ENCODE data around the gene TNFAIP1.
A peak's percentile ranks its signal among the peaks of the same experiment; 100 is the strongest.
"Not testable (repeated sequence)": the region's sequence is repeated elsewhere in the genome, so short reads cannot be mapped to it uniquely, and the experiment has no call there.

Gene TNFAIP1

GRCh38 chr17:28335201-28335958 lies at the start of gene TNFAIP1, which contains the start of gene IFT20:
TNFAIP1 (plus strand) TSS chr17:28335761; CDS start chr17:28339522, 3,761 bp downstream.
IFT20 (minus strand) TSS chr17:28335472; CDS start chr17:28331985, 3,487 bp downstream.
- peak; percentile 99 for DNase-seq (ENCODE audit: low read depth, low spot score)

- no peak for DNase-seq (ENCODE audit: low read depth, low spot score)
Observed at GRCh38 chr17:28285965-28286364, 49.6 kb upstream of the TNFAIP1 start.

GRCh38 chr17:28290703-28291102 lies 44.9 kb upstream of the TNFAIP1 start:
- DNase-seq (ENCODE audit: low read depth, low spot score), result no peak

- no peak for DNase-seq (ENCODE audit: low read depth, low spot score)
Observed at GRCh38 chr17:28291780-28292330, 43.7 kb upstream of the TNFAIP1 start.

GRCh38 chr17:28292878-28293277 lies 42.7 kb upstream of the TNFAIP1 start:
- not testable (repeated sequence) for DNase-seq (ENCODE audit: low read depth, low spot score)

GRCh38 chr17:28293994-28294393 lies 41.6 kb upstream of the TNFAIP1 start:
- no peak for DNase-seq (ENCODE audit: low read depth, low spot score)

GRCh38 chr17:28295677-28296578 lies 39.6 kb upstream of the TNFAIP1 start:
- DNase-seq (ENCODE audit: low read depth, low spot score), result no peak

- no peak for DNase-seq (ENCODE audit: low read depth, low spot score)
Observed at GRCh38 chr17:28298449-28298848, 37.1 kb upstream of the TNFAIP1 start.

GRCh38 chr17:28306954-28307401 lies 28.6 kb upstream of the TNFAIP1 start:
- no peak for DNase-seq (ENCODE audit: low read depth, low spot score)

GRCh38 chr17:28313841-28314240 lies 21.7 kb upstream of the TNFAIP1 start:
- no peak for DNase-seq (ENCODE audit: low read depth, low spot score)

GRCh38 chr17:28315846-28316705 lies 19.5 kb upstream of the TNFAIP1 start:
- DNase-seq (ENCODE audit: low read depth, low spot score), result no peak

GRCh38 chr17:28317099-28317965 lies 18.2 kb upstream of the TNFAIP1 start:
- no peak for DNase-seq (ENCODE audit: low read depth, low spot score)

- no peak for DNase-seq (ENCODE audit: low read depth, low spot score)
Observed at GRCh38 chr17:28317966-28318758, 17.4 kb upstream of the TNFAIP1 start.

- peak; percentile 73 for DNase-seq (ENCODE audit: low read depth, low spot score)
Observed at GRCh38 chr17:28318759-28319597, 16.6 kb upstream of the TNFAIP1 start, which contains the start of gene TMEM97. TMEM97 (plus strand) TSS chr17:28319200; CDS start chr17:28319240, 40 bp downstream.

- no peak for DNase-seq (ENCODE audit: low read depth, low spot score)
Observed at GRCh38 chr17:28319598-28319935, 16.0 kb upstream of the TNFAIP1 start.

GRCh38 chr17:28320215-28321061 lies 15.1 kb upstream of the TNFAIP1 start:
- DNase-seq (ENCODE audit: low read depth, low spot score), result no peak

GRCh38 chr17:28324267-28324745 lies 11.3 kb upstream of the TNFAIP1 start:
- DNase-seq (ENCODE audit: low read depth, low spot score), result no peak

All from iPS DF 19.7 (cell line).